Central memory CD4-positive, alpha-beta T cell (primary cell): Measurements from ENCODE around the gene PRODH2.

ENCODE experiments used
- DNase-seq: peaks from one replicate; pipeline ENCODE4 v3.0.0; 2022

Gene PRODH2

GRCh38 chr19:35793381-35794165 lies 19.1 kb downstream of the PRODH2 start:
- no peak for DNase-seq

GRCh38 chr19:35792888-35793287 lies 19.8 kb downstream of the PRODH2 start:
- DNase-seq, result no peak

- DNase-seq, result no peak
Measured at GRCh38 chr19:35792312-35792711, 20.3 kb downstream of the PRODH2 start.

- no peak for DNase-seq
Measured at GRCh38 chr19:35791814-35792279, 20.8 kb downstream of the PRODH2 start.

GRCh38 chr19:35790981-35791813 lies 21.4 kb downstream of the PRODH2 start:
- DNase-seq, result no peak

- DNase-seq, result no peak
Measured at GRCh38 chr19:35789978-35790944, 22.4 kb downstream of the PRODH2 start.

- no peak for DNase-seq
Measured at GRCh38 chr19:35789195-35789977, 23.3 kb downstream of the PRODH2 start.

- no peak for DNase-seq
Measured at GRCh38 chr19:35788205-35788960, 24.3 kb downstream of the PRODH2 start.

GRCh38 chr19:35787227-35787799 lies 25.3 kb downstream of the PRODH2 start:
- no peak for DNase-seq

- no peak for DNase-seq
Measured at GRCh38 chr19:35786299-35787160, 26.1 kb downstream of the PRODH2 start.

GRCh38 chr19:35785339-35785627 lies 27.4 kb downstream of the PRODH2 start:
- DNase-seq, result no peak

- no peak for DNase-seq
Measured at GRCh38 chr19:35784503-35785338, 27.9 kb downstream of the PRODH2 start.

GRCh38 chr19:35783469-35784434 lies 28.9 kb downstream of the PRODH2 start:
- DNase-seq, result no peak

- no peak for DNase-seq
Measured at GRCh38 chr19:35782589-35782988, 30.1 kb downstream of the PRODH2 start.

GRCh38 chr19:35781650-35782049 lies 31.0 kb downstream of the PRODH2 start:
- no peak for DNase-seq

GRCh38 chr19:35780717-35781116 lies 31.9 kb downstream of the PRODH2 start:
- no peak for DNase-seq

GRCh38 chr19:35780058-35780457 lies 32.6 kb downstream of the PRODH2 start:
- no peak for DNase-seq

- no peak for DNase-seq
Measured at GRCh38 chr19:35779033-35779432, 33.6 kb downstream of the PRODH2 start.
